GM12801 (cell line): ENCODE data around the gene ARHGAP33.

Experiments
- TF ChIP-seq, protein P1 (sequence below): IDR thresholded peaks from one replicate; pipeline ENCODE4 v1.5.1; 2011; ENCODE audit warnings: control low read depth; ENCODE audit not compliant: insufficient read length; ENCODE audit errors: extremely low read depth

ARHGAP33 gene

DNA sequence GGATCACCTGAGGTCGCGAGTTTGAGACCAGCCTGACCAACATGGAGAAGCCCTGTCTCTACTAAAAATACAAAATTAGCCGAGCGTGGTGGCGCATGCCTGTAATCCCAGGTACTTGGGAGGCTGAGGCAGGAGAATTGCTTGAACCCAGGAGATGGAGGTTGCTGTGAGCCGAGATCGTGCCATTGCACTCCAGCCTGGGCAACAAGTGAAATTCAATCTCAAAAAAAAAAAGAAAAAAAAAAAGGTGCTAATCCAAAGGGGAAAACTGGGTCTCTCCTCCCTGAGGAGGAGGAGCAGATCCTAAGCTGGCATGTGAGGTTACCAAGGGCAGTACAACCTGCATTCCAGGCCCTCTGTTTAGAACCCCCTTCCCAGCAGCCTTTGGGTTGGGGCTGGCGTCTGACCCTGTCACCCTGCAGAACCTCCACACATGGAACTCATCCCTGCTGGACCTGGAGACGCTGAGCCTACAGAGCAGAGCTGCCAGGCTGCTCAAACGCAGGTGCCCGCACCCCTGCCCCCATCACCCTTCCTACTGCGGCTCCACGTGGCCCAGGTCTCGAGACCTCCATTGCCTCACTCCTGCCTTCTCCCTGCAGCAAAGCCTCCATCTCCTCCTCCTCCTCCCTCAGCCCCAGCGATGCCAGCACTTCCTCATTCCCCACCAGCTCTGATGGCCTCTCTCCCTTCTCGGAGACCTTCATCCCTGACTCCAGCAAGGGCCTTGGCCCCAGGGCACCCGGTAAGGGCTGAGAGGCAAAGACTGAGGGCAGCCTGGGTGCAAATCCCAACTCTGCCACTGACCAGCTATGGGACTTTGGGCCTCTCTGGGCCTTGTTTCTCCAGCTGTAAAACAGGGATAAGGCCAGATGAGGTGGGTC lies 10.7 kb upstream of the ARHGAP33 start:
- TF ChIP-seq, protein P1, sequence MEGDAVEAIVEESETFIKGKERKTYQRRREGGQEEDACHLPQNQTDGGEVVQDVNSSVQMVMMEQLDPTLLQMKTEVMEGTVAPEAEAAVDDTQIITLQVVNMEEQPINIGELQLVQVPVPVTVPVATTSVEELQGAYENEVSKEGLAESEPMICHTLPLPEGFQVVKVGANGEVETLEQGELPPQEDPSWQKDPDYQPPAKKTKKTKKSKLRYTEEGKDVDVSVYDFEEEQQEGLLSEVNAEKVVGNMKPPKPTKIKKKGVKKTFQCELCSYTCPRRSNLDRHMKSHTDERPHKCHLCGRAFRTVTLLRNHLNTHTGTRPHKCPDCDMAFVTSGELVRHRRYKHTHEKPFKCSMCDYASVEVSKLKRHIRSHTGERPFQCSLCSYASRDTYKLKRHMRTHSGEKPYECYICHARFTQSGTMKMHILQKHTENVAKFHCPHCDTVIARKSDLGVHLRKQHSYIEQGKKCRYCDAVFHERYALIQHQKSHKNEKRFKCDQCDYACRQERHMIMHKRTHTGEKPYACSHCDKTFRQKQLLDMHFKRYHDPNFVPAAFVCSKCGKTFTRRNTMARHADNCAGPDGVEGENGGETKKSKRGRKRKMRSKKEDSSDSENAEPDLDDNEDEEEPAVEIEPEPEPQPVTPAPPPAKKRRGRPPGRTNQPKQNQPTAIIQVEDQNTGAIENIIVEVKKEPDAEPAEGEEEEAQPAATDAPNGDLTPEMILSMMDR: no peak

DNA sequence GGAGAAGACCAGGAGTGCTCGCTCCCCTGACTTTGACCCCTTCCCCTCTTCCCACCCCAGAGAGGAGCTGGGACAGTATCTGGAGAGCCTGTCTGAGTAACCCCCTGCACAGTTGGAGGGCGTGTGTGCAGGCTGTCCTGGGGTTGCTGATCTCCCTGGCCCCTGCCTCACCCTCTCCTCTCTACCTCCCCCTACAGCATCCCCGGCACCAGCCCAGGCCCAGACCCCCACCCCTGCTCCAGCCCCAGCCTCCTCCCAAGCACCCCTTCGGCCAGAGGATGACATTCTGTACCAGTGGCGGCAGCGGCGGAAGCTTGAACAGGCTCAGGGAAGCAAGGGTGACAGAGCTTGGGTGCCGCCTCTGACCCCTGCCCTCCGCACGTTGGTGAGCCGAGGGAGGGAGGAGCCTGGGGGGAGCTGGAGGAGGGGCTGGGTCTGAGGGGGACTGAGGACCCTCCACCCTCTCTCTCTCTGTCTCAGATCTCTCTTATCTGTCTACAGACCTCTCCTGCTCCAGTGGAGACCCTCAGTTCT lies 8.7 kb upstream of the ARHGAP33 start:
- TF ChIP-seq, protein P1: no peak

DNA sequence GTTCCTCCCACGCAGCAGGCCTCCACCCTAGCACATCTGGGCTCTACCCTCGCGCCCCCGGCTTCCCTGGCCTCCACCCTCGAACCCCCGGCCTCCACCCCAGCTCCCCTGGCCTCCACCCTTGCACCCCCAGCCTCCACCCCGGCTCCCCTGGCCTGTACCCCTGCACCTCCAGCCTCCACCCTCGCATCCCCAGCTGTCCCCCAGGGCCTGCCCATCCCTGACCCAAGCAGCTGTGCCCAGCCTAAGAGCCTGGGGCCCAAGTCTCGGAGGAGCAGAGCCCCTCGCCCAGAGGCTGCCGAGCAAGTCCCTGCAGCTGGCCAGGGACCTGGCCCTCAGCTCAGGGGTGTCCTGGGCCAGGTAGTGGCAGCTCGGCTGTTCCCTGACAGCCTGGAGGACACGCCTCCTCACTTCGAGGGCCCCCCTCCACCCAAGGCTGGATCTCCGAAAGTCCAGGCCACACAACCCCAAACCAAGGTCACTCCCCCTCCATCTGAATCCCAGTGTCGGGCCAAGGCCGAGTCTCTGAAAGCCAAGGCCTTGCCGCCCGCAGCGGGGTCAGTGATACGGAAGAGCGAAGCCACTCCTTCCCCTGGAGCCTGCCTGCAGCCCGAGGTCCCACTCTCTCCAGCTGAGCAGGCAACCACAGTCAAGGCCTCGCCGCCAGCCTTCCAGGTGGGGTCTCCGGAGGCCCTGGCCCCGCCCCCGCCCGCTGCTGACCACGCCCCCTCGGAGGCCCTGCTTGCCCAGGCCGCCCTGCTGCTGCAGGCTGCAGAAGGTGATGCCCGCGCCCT lies 7.9 kb upstream of the ARHGAP33 start:
- TF ChIP-seq, protein P1: no peak

DNA sequence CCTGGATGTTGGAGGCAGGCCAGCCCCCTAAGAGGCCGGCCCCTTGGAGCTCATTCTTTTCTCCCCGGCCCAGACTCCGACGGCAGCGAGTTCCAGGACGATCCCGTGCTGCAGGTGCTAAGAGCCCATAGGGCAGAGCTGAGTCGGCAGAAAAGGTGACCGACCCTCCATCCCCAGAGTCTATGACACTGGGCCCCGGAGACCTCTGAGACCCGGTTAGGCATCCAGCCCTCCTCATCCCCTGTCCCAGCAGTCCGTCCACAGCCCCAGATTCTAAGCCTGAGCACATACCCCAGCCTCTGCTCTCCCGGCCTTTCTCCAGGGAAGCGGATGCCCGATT lies 7.3 kb upstream of the ARHGAP33 start:
- TF ChIP-seq, protein P1: no peak

DNA sequence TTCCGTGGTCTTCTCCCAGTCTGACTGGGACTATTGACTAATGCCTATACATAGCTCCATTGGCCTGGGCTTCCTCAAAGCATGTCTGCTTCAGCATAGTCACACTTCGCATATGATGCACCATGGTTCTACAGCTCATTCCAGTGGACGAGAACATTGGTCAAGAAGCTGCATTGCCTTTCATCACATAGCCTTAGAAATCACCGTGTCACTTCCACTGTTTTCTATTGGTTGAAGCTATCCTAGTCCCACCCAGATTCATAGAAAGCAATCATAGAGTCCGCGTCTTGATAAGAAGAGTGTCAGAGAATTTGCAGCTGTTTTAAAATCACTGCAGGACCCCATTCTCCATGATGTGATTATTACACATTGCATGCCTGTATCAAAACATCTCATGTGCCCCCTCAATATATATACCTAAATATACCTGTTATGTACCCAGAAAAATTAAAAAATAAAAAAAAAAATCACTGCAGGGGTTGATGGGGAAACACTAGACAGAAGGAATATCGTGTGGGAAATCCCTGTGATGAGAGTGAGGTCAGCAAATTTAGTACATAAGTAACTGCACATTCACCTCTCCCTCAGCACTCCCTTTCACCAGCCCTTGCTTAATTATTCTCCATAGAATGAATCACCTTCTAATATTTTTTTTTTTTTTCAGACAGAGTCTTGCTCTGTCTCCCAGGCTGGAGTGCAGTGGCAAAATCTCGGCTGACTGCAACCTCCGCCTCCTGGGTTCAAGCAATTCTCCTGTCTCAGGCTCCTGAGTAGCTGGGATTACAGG lies 2.2 kb upstream of the ARHGAP33 start:
- TF ChIP-seq, protein P1: no peak

DNA sequence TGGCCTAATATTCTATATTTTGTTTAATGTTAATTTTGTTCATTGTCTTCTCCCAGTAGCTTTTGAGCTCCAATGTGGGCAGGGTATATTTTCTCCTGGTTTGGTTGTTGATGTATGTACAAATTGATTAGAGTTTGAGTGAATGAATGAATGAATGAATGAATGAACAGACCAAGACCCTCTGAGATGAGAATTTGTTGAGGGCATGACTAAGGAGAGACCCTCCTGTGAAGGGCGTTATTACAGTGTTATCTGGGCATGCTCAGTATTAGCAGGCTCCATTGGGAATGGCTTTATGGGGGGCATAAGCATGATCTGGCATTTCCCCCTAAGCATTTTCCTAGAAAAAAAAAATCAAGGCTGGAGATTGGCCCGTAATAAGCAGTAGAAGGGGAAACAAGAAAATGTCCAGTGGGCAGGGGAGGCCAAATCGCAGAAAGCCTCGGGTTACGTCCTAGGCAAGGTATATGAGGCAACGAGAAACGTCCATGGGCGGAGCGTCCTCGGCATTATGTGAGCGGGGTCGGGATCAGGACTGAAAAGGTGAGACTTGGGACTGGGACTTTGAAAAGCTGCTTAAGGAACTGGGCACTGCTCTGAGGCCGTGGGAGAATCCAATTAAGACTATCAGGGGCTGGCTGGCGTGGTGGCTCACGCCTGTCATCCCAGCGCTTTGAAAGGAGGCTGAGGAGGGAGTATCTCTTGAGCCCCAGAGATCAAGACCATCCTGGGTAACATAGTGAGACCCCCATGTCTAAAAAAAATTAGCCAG lies 904 bp upstream of the ARHGAP33 start:
- TF ChIP-seq, protein P1: no peak
